Measurements from ENCODE around the gene PPP1CA. TPM values are rescaled to one million over a fixed set of nuclear protein-coding genes. Genes with fewer than 3 reads are reported as not detected.

The PPP1CA gene
- total RNA-seq, 1 donor, result 129 TPM

DNA sequence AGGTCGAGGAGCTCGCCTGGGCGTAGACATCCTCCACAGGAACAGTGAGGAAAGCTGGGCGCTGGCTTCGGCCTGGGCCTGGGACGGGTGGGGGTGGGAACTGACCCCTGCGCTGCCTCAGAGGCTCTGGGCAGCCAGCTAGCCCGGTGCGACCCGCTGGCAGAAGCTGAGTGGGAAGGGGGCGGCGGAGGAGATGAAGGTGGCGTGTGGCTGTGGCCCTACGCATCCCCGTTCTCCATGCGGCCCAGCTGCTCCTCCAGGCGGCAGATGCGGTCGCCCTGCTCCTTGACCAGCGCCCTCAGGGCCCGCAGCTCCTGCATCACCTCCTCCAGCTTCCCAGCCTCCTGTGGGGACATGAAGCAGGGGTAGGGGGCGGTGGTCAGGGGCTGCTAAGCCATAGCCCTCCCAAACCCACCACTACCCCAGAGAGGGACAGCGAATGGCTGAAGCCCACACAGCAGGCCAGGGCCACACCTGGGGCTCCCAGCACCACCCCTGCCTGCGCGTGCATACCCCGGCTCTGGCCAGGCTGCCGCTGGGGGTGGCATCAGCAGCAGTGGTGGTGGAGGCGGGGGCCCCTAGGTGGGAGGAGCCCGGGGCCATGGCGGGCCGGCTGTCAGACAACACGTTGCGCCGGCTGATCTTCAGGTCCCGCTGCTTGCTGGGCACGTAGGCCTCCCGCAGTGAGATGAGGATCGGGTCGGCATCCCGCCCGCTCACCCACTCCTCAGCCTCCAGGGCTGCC lies 36.7 kb upstream of the PPP1CA start:
- no peak for DNase-seq (ENCODE audit: low read depth)
- no peak overlapping the region for H3K4me3 ChIP-seq (ENCODE audit: low read depth, low read length)
- TF ChIP-seq, protein P1, sequence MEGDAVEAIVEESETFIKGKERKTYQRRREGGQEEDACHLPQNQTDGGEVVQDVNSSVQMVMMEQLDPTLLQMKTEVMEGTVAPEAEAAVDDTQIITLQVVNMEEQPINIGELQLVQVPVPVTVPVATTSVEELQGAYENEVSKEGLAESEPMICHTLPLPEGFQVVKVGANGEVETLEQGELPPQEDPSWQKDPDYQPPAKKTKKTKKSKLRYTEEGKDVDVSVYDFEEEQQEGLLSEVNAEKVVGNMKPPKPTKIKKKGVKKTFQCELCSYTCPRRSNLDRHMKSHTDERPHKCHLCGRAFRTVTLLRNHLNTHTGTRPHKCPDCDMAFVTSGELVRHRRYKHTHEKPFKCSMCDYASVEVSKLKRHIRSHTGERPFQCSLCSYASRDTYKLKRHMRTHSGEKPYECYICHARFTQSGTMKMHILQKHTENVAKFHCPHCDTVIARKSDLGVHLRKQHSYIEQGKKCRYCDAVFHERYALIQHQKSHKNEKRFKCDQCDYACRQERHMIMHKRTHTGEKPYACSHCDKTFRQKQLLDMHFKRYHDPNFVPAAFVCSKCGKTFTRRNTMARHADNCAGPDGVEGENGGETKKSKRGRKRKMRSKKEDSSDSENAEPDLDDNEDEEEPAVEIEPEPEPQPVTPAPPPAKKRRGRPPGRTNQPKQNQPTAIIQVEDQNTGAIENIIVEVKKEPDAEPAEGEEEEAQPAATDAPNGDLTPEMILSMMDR (IDR thresholded peaks at IDR 0.05; ENCODE audit: insufficient read depth, low read length), result no peak

DNA sequence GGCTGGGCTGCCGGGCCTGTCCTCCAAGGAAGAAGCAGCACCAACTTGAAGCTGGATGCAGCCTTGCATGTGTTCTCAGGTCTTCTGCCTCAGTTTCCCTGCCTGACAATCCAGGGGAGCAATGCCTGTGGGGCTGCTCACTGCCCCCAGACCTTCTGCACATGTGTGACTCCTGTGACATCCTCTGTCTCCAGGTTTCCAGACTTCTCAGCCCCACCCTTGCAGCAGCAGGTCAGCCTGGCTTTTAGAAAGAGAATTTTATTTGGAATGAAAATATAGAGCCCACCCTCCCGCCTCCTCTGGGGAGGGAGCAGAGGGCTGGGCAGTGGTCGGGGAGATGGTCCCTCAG lies 36.1 kb upstream of the PPP1CA start:
- no peak overlapping the region for H3K4me3 ChIP-seq (ENCODE audit: low read depth, low read length)
- no peak for DNase-seq (ENCODE audit: low read depth)
- TF ChIP-seq, protein P1 (IDR thresholded peaks at IDR 0.05; ENCODE audit: insufficient read depth, low read length), result no peak

DNA sequence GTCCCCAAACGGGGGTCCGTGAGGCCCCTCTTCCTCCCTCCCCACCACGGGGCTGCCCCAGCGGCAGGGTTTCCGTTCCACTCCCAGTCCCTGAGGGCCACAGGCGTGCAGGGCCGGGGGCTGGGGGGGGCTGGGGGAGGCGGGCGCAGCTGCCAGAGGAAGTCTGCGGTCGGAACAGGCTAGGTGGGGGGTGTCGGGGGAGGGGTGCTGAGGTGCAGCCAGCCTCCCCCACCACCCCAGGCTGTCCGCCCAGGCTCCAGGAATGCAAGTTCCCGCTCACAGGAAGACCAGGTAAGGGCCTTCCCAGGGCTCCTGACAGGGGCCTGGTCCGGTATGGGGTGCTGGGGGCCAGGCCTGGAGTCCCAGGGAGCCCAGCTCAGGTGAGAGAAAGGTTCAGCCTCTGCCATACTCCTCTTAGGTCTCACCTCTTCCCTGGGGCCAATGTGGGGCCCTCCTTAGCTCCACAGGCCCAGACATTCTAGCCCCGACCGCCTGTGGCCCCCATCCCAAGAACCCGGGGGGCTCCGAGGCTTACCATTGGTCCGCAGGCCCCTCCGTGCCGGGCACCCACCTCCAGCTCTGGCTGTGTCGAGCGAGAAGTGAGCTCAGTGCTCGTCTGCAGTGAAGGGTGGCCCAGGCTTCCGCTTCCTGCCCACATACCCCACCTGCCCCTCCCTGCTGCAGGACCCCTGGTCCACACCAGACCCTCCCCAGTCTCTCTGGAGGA lies 35.6 kb upstream of the PPP1CA start, which contains the start of gene PTPRCAP:
Gene PTPRCAP (minus strand): TSS at position 601 of the 727 bp plus-strand sequence. CDS start 63 bp downstream, at position 538.
- TF ChIP-seq, protein P1 (IDR thresholded peaks at IDR 0.05; ENCODE audit: insufficient read depth, low read length), result no peak
- DNase-seq (ENCODE audit: low read depth), result no peak
- H3K4me3 ChIP-seq (ENCODE audit: low read depth, low read length), result no peak within 1 kb of the TSS

DNA sequence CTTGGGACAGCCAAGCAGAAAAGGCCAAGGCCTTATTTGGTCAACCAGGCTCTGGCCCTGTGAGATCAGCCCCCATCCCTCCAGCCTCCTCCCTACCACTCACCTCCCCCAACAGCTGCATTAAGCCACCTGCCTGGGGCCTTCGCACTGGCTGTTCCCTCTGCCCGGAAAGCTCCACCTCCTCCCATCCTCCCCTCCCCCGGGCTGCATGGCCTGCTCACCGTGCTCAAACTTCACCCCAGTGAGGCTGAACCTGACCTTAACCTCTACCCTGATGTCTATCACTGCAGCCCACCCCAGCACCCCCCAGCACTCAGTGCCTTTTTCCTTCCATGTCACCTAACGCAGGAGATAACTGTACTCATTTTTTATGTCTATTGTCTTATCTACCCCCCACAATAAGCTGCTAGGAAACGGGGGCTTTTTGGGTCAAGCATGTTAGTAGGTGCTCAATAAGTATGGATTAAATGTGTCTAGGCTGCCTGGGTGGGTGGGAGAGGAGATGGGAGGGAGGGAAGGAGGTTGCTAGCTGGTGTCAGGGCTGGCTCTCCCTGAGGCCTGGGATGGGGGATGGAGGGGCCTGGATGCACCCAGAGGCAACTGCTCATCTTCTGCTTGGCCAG lies 34.9 kb upstream of the PPP1CA start:
- TF ChIP-seq, protein P1 (IDR thresholded peaks at IDR 0.05; ENCODE audit: insufficient read depth, low read length), result no peak
- no peak overlapping the region for H3K4me3 ChIP-seq (ENCODE audit: low read depth, low read length)
- no peak for DNase-seq (ENCODE audit: low read depth)

DNA sequence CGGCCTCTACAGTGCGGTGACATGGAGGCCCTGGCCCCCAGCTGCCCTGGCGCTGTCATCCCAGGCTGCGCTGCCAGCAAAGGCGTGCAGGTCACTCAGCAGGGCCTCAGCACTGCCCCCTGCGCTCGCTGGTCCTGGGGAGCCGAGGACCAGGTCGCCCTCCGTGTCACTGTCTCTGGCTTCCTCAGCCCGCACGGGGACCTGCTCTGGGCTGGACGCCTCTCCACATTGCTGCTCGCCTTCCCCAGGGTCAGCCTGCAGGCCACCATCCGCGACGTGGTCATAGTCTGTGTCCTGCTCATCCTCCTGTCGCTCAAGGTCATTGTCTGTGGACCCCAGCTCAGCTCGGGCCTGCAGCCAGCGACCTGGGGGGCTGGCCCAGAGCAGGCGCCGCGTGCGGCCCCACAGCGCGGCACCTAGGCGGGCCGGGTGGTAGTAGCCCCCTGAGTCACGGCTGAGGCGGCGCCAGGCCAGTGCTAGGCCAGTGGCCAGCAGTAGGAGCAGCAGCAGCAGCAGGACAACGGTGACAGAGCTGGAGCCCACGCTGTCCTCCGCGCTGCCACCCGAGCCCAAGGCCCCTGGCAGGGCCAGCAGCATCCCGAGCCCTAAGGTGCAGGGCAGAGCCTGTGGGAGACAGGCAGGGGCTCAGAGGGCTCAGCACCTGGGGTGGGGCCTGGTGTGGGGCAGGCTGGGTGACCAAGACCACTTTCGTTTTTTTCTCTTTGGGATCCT lies 34.2 kb upstream of the PPP1CA start:
- H3K4me3 ChIP-seq (ENCODE audit: low read depth, low read length), result no peak overlapping the region
- TF ChIP-seq, protein P1 (IDR thresholded peaks at IDR 0.05; ENCODE audit: insufficient read depth, low read length), result no peak
- no peak for DNase-seq (ENCODE audit: low read depth)

DNA sequence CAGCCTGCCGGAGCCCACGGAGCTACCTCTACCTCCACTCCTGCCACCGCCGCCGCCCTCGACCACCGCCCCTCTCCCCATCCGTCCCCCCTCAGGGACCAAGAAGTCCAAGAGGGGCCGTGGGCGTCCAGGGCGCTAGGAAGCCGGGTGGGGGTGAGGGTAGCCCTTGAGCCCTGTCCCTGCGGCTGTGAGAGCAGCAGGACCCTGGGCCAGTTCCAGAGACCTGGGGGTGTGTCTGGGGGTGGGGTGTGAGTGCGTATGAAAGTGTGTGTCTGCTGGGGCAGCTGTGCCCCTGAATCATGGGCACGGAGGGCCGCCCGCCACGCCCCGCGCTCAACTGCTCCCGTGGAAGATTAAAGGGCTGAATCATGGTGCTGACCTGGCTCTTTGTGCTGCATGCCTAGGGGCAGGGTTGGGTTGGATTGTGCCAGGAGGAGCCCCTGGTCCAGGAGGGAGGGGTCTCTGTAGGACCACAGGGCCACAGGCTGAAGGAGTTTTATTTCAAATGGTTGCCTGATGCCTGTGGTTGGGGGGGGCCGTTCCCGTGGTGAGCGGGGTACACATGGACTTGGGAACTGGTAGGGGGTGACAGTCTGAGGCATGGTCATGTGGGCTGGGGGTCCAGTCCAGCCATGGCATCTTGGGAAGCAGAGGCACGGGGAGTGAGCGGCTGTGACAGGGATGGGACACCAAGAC lies 33.5 kb upstream of the PPP1CA start:
- TF ChIP-seq, protein P1 (IDR thresholded peaks at IDR 0.05; ENCODE audit: insufficient read depth, low read length), result no peak
- H3K4me3 ChIP-seq (ENCODE audit: low read depth, low read length), result no peak overlapping the region
- DNase-seq (ENCODE audit: low read depth), result no peak

All from fibroblast of the aortic adventitia (primary cell).